GM10847 (cell line): Measurements from ENCODE around the gene AGR2.

ENCODE experiments used
- POLR2A ChIP-seq: IDR thresholded peaks from 2 replicates; pipeline ENCODE4 v1.6.1; 2011; ENCODE audit not compliant: insufficient read length; ENCODE audit errors: extremely low read depth

AGR2 gene

DNA sequence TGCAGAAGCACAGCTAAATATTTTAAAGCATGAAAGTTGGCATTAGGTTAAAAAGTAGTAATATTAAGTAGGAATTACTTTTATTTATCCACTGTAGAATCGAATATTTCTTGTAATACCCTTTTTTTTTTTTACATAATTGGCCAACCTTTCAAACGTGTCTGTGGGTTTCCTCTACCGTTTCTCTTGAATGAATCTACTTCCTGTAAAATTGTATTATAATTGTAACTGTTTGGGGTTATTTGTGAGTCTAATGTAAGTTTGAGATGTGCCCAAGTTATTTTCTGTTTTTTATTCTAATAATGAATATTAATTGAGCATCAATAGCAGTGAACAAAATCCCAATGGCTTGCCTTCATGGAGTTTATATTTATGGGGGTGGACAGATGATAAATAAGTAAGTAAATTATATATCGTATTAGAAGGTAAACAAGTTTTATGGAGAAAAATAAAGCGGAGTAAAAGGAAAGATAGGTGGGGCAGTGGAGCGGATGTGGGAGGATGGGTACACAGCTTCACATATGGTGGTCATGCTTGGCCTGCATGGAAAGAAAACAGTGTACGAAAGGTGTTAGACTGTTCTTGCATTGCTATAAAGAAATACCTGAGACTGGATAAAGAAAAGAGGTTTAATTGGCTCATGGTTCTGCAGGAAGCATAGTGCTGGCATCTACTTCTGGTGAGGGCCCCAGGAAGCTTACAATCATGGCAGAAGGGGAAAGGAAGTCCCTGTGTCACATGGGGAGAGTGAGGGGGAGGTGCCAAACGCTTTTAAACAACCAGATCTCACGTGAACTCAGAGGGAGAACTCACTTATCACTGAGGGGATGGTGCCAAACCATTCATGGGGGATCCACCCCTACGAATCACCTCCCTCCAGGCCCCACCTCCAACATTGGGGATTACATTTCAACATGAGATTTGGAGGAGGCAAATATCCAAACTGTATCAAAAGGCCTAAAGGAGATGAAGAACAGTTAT is 45.9 kb downstream of the AGR2 start:
- no peak for TF ChIP-seq POLR2A

DNA sequence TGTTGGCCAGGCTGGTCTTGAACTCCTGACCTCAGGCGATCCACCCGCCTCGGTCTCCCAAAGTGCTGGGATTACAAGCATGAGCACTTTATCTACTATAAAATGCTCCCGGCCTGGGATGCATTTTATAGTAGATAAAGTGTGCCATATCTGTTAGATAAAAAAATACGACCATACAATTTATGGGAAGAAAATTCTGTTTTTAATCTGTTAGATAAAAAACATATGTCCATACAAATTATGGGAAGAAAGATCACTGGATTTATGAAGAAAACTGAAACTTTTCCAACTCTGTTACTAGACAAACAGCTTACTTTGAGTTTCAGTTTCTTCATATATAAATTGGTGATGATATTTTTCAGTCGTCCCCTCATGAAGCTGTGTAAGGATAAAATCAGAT is 46.8 kb downstream of the AGR2 start:
- TF ChIP-seq POLR2A, result no peak

DNA sequence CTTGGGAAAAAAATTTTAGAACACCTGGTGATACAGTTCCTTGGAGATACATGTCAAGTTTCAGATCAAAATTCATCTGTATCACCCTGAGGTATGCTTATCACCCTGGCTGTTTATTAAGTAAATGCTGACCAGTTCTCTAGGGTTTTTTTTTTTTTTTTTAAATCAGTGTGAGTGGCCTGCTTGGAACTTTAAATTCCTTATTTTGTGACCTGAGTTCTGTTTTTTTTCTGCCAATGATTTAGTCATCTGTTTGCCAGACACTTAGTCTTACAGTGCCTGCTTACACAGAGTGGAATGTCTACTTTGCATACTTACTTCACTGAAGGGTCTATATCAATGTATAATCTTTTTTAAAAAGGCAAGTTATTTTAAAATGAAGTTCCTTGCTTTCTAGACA is 49.4 kb downstream of the AGR2 start:
- no peak for TF ChIP-seq POLR2A

DNA sequence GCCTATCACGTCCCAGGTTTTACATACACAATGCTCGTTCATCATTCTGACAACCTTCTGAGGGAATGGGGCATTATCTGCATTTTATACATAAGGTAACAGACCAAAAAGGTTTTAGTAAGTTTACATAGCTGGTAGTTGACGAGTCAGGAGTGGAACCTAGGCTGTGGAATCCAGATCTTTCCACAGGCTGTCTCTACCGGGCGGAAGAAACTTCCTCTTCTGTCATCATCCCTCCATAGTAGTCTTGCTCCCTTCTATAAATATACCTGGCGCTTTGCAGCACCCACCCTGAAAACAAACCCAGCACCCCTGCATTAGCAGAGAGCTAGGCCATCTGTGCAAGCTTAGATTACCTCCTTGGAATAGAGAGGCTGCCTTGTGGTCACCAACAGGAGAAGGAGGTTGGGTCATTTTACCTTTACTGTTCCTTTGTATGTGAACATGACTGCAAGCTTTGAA is 49.9 kb downstream of the AGR2 start:
- TF ChIP-seq POLR2A, result no peak

DNA sequence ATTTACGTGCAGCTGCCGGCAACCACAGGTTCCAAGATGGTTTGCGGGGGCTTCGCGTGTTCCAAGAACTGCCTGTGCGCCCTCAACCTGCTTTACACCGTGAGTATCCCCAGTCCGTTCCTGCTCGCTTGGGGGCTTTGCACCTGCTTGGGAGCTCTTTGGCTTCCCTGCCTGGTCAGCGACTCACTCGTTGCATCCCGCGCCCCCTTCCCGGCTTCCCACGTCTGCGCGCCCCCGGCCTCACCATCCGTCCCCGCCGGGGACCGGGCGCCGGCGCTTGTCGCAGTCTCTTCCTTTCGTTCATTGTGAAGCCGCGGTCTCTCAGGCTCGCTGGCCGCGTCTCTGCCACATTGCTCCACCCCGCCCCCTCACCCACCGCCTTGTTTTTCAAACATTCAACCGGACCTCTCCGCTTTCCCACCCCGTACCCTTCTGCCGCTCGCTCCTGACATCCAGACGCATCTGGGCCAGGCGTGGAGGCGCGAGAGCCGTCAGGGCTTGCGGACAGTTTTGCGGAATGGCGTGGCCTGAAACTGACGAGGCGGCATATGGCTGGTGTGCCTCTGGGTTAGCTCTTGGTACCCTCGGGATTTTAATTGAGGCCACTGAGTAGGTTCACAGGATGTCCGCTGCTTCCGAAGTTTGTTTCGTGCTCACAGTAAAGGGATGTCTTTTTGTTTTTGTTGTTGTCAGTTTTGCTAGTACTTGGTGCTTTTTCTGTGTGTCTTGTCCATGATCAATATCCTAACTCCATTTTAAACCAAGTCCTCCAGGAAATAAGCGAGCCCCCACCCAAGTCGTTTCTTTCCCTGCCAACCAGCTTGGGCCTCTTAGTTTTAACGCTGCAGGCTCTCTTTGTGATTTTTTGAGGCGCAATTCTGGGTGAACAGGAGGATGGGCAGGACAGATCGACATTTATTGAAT is 50.6 kb downstream of the AGR2 start:
- no peak for TF ChIP-seq POLR2A

DNA sequence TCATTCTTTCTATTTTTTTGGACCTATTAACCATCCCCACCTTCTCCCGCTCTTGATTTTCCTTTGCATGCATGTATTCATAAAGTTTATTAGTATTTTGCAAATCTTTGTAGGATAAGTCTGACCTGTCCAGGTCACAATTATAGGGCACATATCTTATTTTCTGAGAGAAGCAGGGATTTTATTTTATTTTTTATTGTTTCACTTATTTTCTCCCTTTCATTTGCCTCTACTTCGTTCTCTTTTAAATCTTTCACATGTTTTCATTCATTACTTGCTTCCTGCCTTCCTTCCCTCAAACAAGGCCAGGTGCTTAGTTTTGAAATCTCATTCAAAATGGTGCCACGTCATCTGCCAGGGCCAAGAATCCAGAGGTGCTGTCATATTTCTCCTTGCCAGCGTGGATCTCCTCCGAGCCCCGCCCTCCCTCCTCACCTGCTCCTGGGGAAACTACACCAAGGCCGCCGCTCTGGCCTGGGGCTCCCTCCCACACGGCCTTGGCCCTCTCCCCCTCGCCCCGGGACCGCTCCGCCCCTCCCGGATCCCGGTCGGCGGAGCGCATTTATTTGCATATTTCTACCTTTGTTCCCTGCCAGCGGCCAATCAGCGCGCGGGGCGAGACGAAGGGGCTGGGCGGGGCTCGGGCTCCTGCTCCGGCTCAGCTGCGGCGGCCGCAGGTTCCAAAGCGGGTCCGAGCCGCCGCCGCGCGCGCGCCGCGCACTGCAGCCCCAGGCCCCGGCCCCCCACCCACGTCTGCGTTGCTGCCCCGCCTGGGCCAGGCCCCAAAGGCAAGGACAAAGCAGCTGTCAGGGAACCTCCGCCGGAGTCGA is 51.5 kb downstream of the AGR2 start, which contains the start of gene TSPAN13:
Gene TSPAN13 (plus strand): TSS at position 654 of the 830 bp plus-strand sequence. CDS start 213 bp downstream, outside the sequence.
- TF ChIP-seq POLR2A, result no peak

DNA sequence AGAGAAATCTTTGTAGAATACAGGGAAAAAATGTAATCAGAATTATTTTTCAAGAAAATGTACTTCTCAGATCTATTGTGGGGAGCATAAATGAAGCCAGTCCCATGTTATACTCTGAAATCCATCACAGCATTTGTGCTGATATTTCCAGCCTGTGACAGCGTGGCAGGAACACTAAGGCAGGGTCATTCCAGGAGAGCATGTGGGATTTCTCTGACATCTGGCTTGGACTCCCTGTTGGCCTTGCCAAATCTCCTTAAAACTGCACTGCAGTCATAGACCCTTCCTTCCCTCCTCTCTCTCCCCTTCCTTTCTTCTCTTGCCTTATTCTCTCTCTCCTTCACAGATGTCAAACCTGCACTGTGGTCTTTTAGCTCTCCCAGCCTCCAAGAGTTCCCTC is 57.7 kb downstream of the AGR2 start:
- no peak for TF ChIP-seq POLR2A

DNA sequence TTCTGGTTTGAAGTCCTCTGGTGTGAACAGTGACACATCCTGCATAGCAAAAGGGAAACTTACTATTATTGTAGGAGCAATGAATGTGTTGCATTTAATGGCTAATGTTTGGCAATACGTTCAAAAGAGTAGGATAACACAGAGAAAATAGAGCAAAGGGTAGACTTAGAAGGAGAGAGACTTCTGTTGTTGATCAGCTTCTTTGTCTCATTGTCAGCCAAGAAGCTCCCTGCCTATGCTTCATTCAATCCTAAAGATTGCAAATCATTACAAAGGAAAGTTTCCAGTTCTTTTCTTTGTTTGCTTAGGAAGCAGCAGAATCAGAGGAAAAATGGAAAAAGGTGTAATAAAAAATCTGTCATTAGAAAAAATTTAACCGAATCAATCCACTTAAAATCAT is 59.2 kb downstream of the AGR2 start:
- no peak for TF ChIP-seq POLR2A

DNA sequence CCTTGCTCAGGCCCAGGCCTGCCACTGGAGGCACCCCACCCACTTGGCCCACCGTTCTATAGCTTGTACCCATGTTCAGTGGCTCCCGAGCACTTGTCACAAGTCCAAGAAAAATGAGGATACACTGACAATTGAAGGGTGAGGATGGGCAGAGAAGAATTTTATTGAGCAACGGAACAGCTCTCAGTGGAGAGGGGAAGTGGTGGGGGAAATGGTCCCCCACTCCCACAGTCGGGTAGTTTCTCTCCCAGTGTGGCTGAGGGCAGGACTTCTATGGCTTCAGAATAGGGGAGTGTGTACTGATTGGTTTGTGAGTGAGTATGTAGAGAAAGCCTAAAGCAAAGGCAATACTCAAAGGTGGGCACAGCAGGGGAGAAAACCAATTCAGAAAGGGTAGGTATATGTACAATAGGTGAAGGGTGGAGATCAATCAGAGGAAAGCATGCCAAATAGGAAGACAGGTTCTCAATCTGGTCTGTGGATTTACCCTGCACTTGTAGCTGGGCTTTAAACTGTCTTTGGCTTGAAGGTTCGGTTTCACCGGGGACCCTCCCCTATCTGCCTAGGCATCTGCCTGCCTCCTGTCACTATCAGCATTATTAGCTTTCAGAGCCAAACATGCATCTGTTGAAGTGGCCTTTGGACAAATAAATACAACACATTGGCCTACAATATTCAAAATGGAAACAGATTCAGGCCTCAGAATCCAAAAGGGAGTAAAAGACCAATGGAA is 60.1 kb downstream of the AGR2 start:
- TF ChIP-seq POLR2A, result no peak

DNA sequence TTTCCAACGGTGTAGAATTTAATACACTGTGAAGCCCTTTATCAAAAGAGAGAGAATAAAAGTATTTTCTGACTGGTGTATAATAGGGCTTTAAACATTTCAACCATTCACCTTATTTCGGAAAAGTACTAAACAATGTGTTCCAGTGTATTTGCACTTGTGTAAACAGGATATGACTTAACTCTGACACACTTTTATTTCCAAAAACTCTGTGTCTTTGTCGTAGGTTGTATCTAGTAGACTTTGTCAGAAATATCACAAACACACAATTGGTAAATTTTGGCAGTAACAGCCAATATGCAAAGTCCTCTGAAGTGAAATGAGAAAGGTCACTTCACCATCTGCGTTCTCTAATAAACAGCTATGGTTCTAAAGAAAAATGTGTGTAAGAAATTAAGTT is 61.6 kb downstream of the AGR2 start:
- no peak for TF ChIP-seq POLR2A

DNA sequence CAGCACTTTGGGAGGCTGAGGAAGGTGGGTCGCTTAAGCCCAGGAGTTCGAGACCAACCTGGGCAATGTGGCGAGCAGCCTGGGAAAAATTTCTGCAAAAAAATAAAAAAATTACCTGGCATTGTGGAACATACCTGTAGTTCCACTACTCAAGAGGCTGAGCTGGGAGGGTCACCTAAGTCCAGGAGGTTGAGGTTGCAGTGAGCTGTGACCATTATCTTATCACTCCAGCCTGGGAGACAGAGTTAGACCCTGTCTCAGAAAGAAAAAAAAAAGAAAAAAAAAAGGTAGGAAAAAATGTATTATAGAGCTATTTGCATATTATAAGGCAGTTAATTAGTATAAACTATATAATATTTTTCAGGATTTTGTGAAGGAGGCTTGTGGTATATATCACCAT is 62.3 kb downstream of the AGR2 start:
- TF ChIP-seq POLR2A, result no peak
